Gastrocnemius medialis (tissue), 4 donors: ENCODE results near the gene CST4.

Experiments
- CTCF ChIP-seq, 5 experiments: fragments of 450-650 bp in 3 of 5; fragments of 200-600 bp in 2 of 5; sonication (generic) in 2 of 5; IDR thresholded peaks in 4 of 5; conservative IDR thresholded peaks in 1 of 5; 1 replicate in 4 of 5; 2 replicates in 1 of 5; pipeline ENCODE4 v1.5.1; 2016 to 2019; ENCODE audit warnings: antibody characterized with exemption in 5 of 5, mild to moderate bottlenecking in 3 of 5, moderate library complexity in 3 of 5
- POLR2A ChIP-seq, 2 donors: fragments of 450-650 bp; IDR thresholded peaks; one replicate each; pipeline ENCODE4 v1.6.1; 2017; ENCODE audit warnings: antibody characterized with exemption in 2 of 2, mild to moderate bottlenecking in 2 of 2, moderate library complexity in 2 of 2

- TF ChIP-seq CTCF (IDR thresholded peaks at IDR 0.05 in 4 of 5, conservative IDR thresholded peaks at IDR 0.05 in 1 of 5): no peak
- no peak for TF ChIP-seq POLR2A (IDR thresholded peaks at IDR 0.05)
Observed at GRCh38 chr20:23689399-23689690, 507 bp upstream of the CST4 start.
